Measurements from ENCODE around the gene CEACAM4. TPM values are rescaled to one million over a fixed set of nuclear protein-coding genes. Genes with fewer than 3 reads are reported as not detected.

CEACAM4 gene
- total RNA-seq, 3 donors from 2014 or later, result 0.66 to 1.8 TPM; not detected in 1

GRCh38 chr19:41620171-41620570 is 6.7 kb downstream of the CEACAM4 start:
- no peak for TF ChIP-seq POLR2A (IDR thresholded peaks at IDR 0.05)
- no peak for TF ChIP-seq POLR2AphosphoS5 (IDR thresholded peaks at IDR 0.05)
- no peak for TF ChIP-seq CTCF (IDR thresholded peaks at IDR 0.05)
- intact Hi-C loops (cut with DNase I; ENCODE audit: low total_unique reads), result no loop called here
- peaks cover 0 to 12% of the 10 kb centered on the region in 2 donors for H3K27me3 ChIP-seq
- no peaks in the 10 kb centered on the region for H3K36me3 ChIP-seq
- H3K4me1 ChIP-seq, result no peaks in the 10 kb centered on the region
- no peaks in the 10 kb centered on the region for H3K9me3 ChIP-seq
- H3K4me3 ChIP-seq, result no peak overlapping the region
- no peak for DNase-seq (ENCODE audit: low spot score in 2 of 2)
- H3K27ac ChIP-seq, result no peak overlapping the region

- no peaks in the 10 kb centered on the region for H3K4me1 ChIP-seq
- H3K27ac ChIP-seq, result no peak overlapping the region
- H3K9me3 ChIP-seq, result no peaks in the 10 kb centered on the region
- peaks cover 0 to 17% of the 10 kb centered on the region in 2 donors for H3K27me3 ChIP-seq
- TF ChIP-seq CTCF (IDR thresholded peaks at IDR 0.05) (no peak), POLR2AphosphoS5 (IDR thresholded peaks at IDR 0.05) (no peak), POLR2A (IDR thresholded peaks at IDR 0.05) (no peak)
- H3K4me3 ChIP-seq, result no peak overlapping the region
- no peaks in the 10 kb centered on the region for H3K36me3 ChIP-seq
- no peak for DNase-seq (ENCODE audit: low spot score in 2 of 2)
- intact Hi-C loops (cut with DNase I; ENCODE audit: low total_unique reads), result no loop called here
Observed at GRCh38 chr19:41619018-41619556, 7.8 kb downstream of the CEACAM4 start.

- intact Hi-C loops (cut with DNase I; ENCODE audit: low total_unique reads), result no loop called here
- no peak for DNase-seq (ENCODE audit: low spot score in 2 of 2)
- Histone ChIP-seq H3K27me3 (peaks cover 0 to 14% of the 10 kb centered on the region in 2 donors), H3K4me3 (no peak overlapping the region), H3K4me1 (no peaks in the 10 kb centered on the region), H3K36me3 (no peaks in the 10 kb centered on the region), H3K9me3 (no peaks in the 10 kb centered on the region), H3K27ac (no peak overlapping the region)
- TF ChIP-seq CTCF (IDR thresholded peaks at IDR 0.05) (no peak), POLR2AphosphoS5 (IDR thresholded peaks at IDR 0.05) (no peak)
Observed at GRCh38 chr19:41617941-41618730, 8.7 kb downstream of the CEACAM4 start.

GRCh38 chr19:41616792-41617621 is 9.9 kb downstream of the CEACAM4 start:
- Histone ChIP-seq H3K27ac (no peak overlapping the region), H3K36me3 (no peaks in the 10 kb centered on the region), H3K9me3 (no peaks in the 10 kb centered on the region), H3K4me3 (no peak overlapping the region), H3K4me1 (no peaks in the 10 kb centered on the region), H3K27me3 (peaks cover 0 to 14% of the 10 kb centered on the region in 2 donors)
- intact Hi-C loops (cut with DNase I; ENCODE audit: low total_unique reads), result no loop called here
- no peak for DNase-seq (ENCODE audit: low spot score in 2 of 2)
- TF ChIP-seq CTCF (IDR thresholded peaks at IDR 0.05) (no peak), POLR2AphosphoS5 (IDR thresholded peaks at IDR 0.05) (no peak), POLR2A (IDR thresholded peaks at IDR 0.05) (no peak)

GRCh38 chr19:41615207-41615606 is 11.7 kb downstream of the CEACAM4 start:
- no peak for DNase-seq (ENCODE audit: low spot score in 2 of 2)
- Histone ChIP-seq H3K36me3 (no peaks in the 10 kb centered on the region), H3K27ac (no peak overlapping the region), H3K27me3 (peaks cover 0 to 11% of the 10 kb centered on the region in 2 donors), H3K4me3 (no peak overlapping the region), H3K9me3 (no peaks in the 10 kb centered on the region), H3K4me1 (no peaks in the 10 kb centered on the region)
- intact Hi-C loops (cut with DNase I; ENCODE audit: low total_unique reads), result no loop called here
- TF ChIP-seq POLR2AphosphoS5 (IDR thresholded peaks at IDR 0.05), result no peak
- TF ChIP-seq POLR2A (IDR thresholded peaks at IDR 0.05), result no peak
- TF ChIP-seq CTCF (IDR thresholded peaks at IDR 0.05), result no peak

All from breast epithelium (tissue), 4 donors.